Endothelial cell of umbilical vein (primary cell): ENCODE results near the gene ANO6.

Experiments
- CTCF ChIP-seq, 2 donors: IDR thresholded peaks; 1 replicate in 1 of 2; 2 replicates in 1 of 2; pipeline ENCODE4 v1.5.1; 2011; ENCODE audit warnings: low read length in 2 of 2, mild to moderate bottlenecking in 2 of 2, moderate library complexity in 2 of 2, control low read depth in 1 of 2, inconsistent platforms in 1 of 2, low read depth in 1 of 2; ENCODE audit not compliant: insufficient read depth in 1 of 2; ENCODE audit errors: extremely low read depth in 1 of 2
- FOS ChIP-seq: IDR thresholded peaks from 2 replicates; pipeline ENCODE4 v1.6.1; 2011; ENCODE audit warnings: mild to moderate bottlenecking, low read length, moderate library complexity, borderline replicate concordance; ENCODE audit not compliant: insufficient read depth
- MAX ChIP-seq: IDR thresholded peaks from 2 replicates; pipeline ENCODE4 v1.6.1; 2011; ENCODE audit not compliant: insufficient read depth, insufficient read length
- MYC ChIP-seq: IDR thresholded peaks from one replicate; pipeline ENCODE4 v1.6.1; 2011; ENCODE audit warnings: mild to moderate bottlenecking, low read depth, low read length
- POLR2AphosphoS5 ChIP-seq: IDR thresholded peaks from 2 replicates; pipeline ENCODE4 v1.6.1; 2012; ENCODE audit warnings: low read depth, mild to moderate bottlenecking, control low read depth, low read length, moderate library complexity; ENCODE audit not compliant: insufficient read depth

GRCh38 chr12:45282411-45282810 lies 66.5 kb downstream of the ANO6 start:
- TF ChIP-seq POLR2AphosphoS5 (no peak), CTCF (IDR thresholded peaks at IDR 0.05; ENCODE audit: extremely low read depth in 1 of 2, insufficient read depth in 1 of 2, low read depth in 1 of 2, low read length in 2 of 2) (no peak), MAX (no peak), FOS (no peak), MYC (no peak)
